Left ventricle myocardium superior (tissue), 1 donor: ENCODE results near the gene HADHA. TPM values are rescaled to one million over a fixed set of nuclear protein-coding genes. Genes with fewer than 3 reads are reported as not detected.

Source experiments
- ATAC-seq: fragments of 200-7000 bp; cut with Tn5 transposase; one replicate; pipeline ENCODE4 v1.9.1; 2020; ENCODE audit warnings: mild to moderate bottlenecking, moderate library complexity
- DNase-seq: peaks from one replicate; pipeline ENCODE4 v3.0.0-alpha.2; 2020
- intact Hi-C: fragments of 100-400 bp; cut with micrococcal nuclease; formaldehyde crosslinking; loops from one replicate; pipeline ENCODE4 v1.11.0; 2022
- total RNA-seq: library from RNA; stranded (reverse); fragmentation: NEBNext Ultra II Directional; extraction: Animal tissue kit (Norgen Biotek cat#: 25700); gene quantifications from one replicate; pipeline ENCODE4 v1.2.1, GENCODE V29; 2021
- donor health status: DM: no; HTN: yes; CAD: no; lungs with severe emphysema.

Gene HADHA
- total RNA-seq, 1 donor from 2014 or later = 800 TPM

GRCh38 chr2:26164231-26164630 is 80.2 kb downstream of the HADHA start:
- intact Hi-C loops = no loop called here
- DNase-seq = peak; percentile 49
- ATAC-seq = peak; percentile 93

- intact Hi-C loops = no loop called here
- ATAC-seq (no peak), DNase-seq (no peak)
Measured at GRCh38 chr2:26162963-26163362, 81.5 kb downstream of the HADHA start.

- DNase-seq = no peak
- intact Hi-C loops = no loop called here
- no peak for ATAC-seq
Measured at GRCh38 chr2:26161926-26162325, 82.5 kb downstream of the HADHA start.

- DNase-seq (no peak), ATAC-seq (no peak)
- intact Hi-C loops = no loop called here
Measured at GRCh38 chr2:26157580-26157979, 86.9 kb downstream of the HADHA start.

GRCh38 chr2:26150243-26150642 is 94.2 kb downstream of the HADHA start:
- ATAC-seq (no peak), DNase-seq (no peak)

GRCh38 chr2:26148501-26148900 is 95.9 kb downstream of the HADHA start:
- no peak for DNase-seq
- intact Hi-C loops = loop anchor here (10.0 kb wide), 2 partner anchors 64 to 194 kb away; no protein-coding TSS in a partner anchor
- no peak for ATAC-seq

More at GRCh38 chr2:26150243-26150642, 94.2 kb downstream of the HADHA start:
- intact Hi-C loops = no loop called here

- peak; percentile 63 for DNase-seq
- peak; percentile 67 for ATAC-seq
- intact Hi-C loops = loop anchor here (10.0 kb wide), 2 partner anchors 60 to 190 kb away; no protein-coding TSS in a partner anchor
Measured at GRCh38 chr2:26144953-26145680, 99.3 kb downstream of the HADHA start.

- ATAC-seq = no peak
- DNase-seq = no peak
- intact Hi-C loops = loop anchor here (10.0 kb wide), 2 partner anchors 59 to 189 kb away; no protein-coding TSS in a partner anchor
Measured at GRCh38 chr2:26144031-26144430, 100.4 kb downstream of the HADHA start.

DNA sequence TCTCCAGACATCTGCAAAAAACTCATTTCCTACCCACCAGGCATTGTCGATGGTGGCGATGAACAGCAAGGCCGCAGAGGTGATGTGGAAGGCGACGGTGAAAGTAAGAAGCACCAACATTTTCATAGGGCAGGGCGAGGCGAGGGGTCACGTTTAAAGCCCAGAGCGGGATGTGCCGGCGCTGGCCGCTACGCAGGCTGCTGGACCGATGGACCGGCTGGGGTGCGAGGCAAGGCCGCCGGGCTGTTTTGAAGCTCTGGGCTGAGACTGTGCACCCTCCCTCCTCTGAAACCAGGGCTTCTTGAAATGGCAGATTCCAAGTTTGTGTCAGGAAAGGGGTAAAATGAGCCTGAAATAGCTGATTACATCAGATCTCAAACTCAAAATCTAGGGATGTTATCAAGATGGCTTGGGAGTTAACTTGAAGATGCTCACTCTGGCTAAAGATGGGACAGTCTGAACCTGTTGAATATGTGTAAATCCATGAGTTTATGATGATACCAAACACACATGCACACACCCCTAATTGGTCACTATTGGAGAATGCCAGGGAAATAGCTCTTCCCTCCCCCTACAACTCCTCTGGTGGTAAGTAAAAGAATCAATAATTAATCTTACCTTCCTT is 103.2 kb downstream of the HADHA start:
- no peak for DNase-seq
- intact Hi-C loops = loop anchor here (10.0 kb wide), 2 partner anchors 56 to 186 kb away; no protein-coding TSS in a partner anchor
- no peak for ATAC-seq

Other genes starting within 250 kb of the HADHA start
- gene RAB10, start 210.5 kb downstream of the HADHA start, total RNA-seq = 101 TPM
- 3.6 TPM for gene GAREM2, start 71.5 kb downstream of the HADHA start, total RNA-seq
- 1,919 TPM for gene HADHB, start 307 bp upstream of the HADHA start, total RNA-seq
- gene SELENOI, start 101.5 kb upstream of the HADHA start, total RNA-seq = 14.5 TPM
- gene ADGRF3, start 102.2 kb upstream of the HADHA start, total RNA-seq = not detected
- gene DRC1, start 157.3 kb upstream of the HADHA start, total RNA-seq = not detected
- gene OTOF, start 233.5 kb upstream of the HADHA start, total RNA-seq = not detected